HEK293 (cell line): Measurements from ENCODE around the gene DPYSL4.
"Not testable (repeated sequence)": the region's sequence is repeated elsewhere in the genome, so short reads cannot be mapped to it uniquely, and the experiment has no call there.

Experiments
- WT1 ChIP-seq: fragments of 450-650 bp; formaldehyde crosslinking; IDR thresholded peaks from 2 replicates; pipeline ENCODE4 v1.5.1; 2016; ENCODE audit warnings: missing biosample characterization, missing genetic modification characterization
- ZBTB7A ChIP-seq: fragments of 450-650 bp; formaldehyde crosslinking; IDR thresholded peaks from 2 replicates; pipeline ENCODE4 v1.5.1; 2016; ENCODE audit warnings: low read depth, missing biosample characterization, missing genetic modification characterization
- ZNF549 ChIP-seq: fragments of 450-650 bp; IDR thresholded peaks from 2 replicates; pipeline ENCODE4 v1.5.1; 2018; ENCODE audit warnings: missing biosample characterization, missing genetic modification characterization, mild to moderate bottlenecking, inconsistent platforms, moderate library complexity
- ZNF670 ChIP-seq: fragments of 450-650 bp; formaldehyde crosslinking; IDR thresholded peaks from 2 replicates; pipeline ENCODE4 v1.5.1; 2016; ENCODE audit warnings: missing biosample characterization, missing genetic modification characterization, low read depth
- TF ChIP-seq, protein P1 (sequence below): fragments of 450-650 bp; formaldehyde crosslinking; IDR thresholded peaks from 2 replicates; pipeline ENCODE4 v1.5.1; 2016; ENCODE audit warnings: missing biosample characterization, missing genetic modification characterization

DNA sequence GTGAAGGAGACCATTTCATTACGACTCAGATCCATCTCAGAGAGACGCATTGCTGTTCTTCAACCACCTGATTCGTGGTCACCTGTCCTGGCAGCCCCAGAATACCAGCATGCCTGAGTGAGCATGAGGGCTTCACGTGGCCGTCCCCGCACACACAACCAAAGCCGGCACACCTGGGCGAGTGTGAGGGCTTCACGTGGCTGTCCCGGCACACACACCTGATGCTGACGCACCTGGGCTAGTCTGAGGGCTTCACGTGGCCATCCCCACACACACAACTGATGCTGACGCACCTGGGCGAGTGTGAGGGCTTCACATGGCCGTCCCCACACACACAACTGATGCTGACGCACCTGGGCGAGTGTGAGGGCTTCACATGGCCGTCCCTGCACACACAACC is 34.2 kb downstream of the DPYSL4 start:
- not testable (repeated sequence) for TF ChIP-seq ZNF670; ZNF549 (tag by site-specific recombination); WT1 (tag by site-specific recombination); ZBTB7A (tag by site-specific recombination)
- TF ChIP-seq, protein P1, sequence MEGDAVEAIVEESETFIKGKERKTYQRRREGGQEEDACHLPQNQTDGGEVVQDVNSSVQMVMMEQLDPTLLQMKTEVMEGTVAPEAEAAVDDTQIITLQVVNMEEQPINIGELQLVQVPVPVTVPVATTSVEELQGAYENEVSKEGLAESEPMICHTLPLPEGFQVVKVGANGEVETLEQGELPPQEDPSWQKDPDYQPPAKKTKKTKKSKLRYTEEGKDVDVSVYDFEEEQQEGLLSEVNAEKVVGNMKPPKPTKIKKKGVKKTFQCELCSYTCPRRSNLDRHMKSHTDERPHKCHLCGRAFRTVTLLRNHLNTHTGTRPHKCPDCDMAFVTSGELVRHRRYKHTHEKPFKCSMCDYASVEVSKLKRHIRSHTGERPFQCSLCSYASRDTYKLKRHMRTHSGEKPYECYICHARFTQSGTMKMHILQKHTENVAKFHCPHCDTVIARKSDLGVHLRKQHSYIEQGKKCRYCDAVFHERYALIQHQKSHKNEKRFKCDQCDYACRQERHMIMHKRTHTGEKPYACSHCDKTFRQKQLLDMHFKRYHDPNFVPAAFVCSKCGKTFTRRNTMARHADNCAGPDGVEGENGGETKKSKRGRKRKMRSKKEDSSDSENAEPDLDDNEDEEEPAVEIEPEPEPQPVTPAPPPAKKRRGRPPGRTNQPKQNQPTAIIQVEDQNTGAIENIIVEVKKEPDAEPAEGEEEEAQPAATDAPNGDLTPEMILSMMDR (tag by site-specific recombination), result not testable (repeated sequence)
